ENCODE data around the gene STRN4. TPM values are rescaled to one million over a fixed set of nuclear protein-coding genes. Genes with fewer than 3 reads are reported as not detected.

The STRN4 gene
- polyA plus RNA-seq, 3 donors from 2014 or later: 8.8 to 26.8 (median 10.8) TPM

DNA sequence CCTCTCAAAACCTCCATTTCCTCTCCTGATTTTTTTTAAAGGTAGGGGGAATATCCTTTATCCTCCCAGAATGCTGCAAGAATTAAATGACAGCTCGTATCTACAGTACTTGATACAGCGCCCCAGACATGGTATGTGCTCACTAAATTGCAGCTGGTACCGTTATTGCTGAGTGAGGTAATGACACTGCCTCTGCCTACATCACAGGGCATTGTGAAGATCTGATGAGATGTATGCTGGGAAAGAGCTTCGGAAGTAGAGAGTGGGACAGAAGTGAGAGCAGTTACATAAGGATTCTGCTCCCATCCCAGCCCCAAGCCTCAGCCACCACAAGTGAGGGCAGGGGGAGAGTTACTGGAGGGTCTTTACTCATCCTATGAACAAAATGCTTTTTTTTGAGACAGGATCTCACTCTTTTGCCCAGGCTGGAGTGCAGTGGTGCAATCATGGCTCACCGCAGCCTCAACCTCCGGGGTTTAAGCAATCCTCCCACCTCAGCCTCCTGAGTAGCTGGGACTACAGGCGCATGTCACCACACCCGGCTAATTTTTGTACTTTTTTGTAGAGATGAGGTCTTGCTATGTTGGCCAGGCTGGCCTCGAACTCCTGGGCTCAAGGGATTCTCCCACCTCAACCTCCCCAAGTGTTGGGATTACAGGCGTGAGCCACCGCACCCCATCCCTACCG lies 2.1 kb downstream of the STRN4 start:
- Mint-ChIP-seq H3K4me3 (peak overlapping the region; percentile 81 to 92 (median 89)), H3K4me1 (peaks cover 54 to 64% of the 10 kb centered on the region in 2 donors), H3K27me3 (ENCODE audit: low read depth in 3 of 3) (peaks cover 8 to 17% (median 13%) of the 10 kb centered on the region in 3 donors), H3K27ac (peak overlapping the region in 2 of 6 donors; percentile 53 to 88), H3K36me3 (no peaks in the 10 kb centered on the region), H3K9me3 (no peaks in the 10 kb centered on the region)
- DNase-seq: no peak

DNA sequence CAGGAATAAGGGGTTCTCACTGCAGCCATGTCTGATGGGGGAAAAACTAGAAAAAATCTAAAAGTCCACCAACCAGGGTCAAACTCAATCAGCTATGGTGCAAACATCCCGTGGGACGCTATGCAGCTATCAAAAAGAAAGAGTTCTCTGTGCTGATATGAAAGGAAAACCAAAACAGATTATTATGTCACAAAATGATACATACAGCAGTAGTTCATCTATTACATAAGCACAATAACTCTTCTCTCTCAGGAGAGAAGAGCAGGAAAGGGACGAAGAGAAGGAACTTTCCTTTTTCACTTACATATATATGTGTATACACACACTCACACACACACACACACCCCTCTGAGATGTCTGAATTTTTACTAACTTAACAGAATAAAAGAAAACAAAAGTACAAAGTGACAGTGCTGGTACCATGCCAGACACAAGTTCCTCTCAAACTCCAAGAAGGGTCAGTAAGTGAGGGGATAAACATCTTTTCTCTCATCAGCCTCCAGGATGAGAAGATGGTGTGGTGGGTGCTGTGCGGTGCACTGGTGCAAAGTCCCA lies 3.2 kb downstream of the STRN4 start:
- H3K9me3 Mint-ChIP-seq: no peaks in the 10 kb centered on the region
- peak overlapping the region; percentile 4 to 36 (median 30) for H3K4me3 Mint-ChIP-seq
- no peak for DNase-seq
- H3K36me3 Mint-ChIP-seq: no peaks in the 10 kb centered on the region
- peak overlapping the region in 2 of 6 donors; percentile 21 to 49 for H3K27ac Mint-ChIP-seq
- H3K27me3 Mint-ChIP-seq (ENCODE audit: low read depth in 3 of 3): peaks cover 8 to 12% (median 11%) of the 10 kb centered on the region in 3 donors
- H3K4me1 Mint-ChIP-seq: peaks cover 52 to 64% of the 10 kb centered on the region in 2 donors

DNA sequence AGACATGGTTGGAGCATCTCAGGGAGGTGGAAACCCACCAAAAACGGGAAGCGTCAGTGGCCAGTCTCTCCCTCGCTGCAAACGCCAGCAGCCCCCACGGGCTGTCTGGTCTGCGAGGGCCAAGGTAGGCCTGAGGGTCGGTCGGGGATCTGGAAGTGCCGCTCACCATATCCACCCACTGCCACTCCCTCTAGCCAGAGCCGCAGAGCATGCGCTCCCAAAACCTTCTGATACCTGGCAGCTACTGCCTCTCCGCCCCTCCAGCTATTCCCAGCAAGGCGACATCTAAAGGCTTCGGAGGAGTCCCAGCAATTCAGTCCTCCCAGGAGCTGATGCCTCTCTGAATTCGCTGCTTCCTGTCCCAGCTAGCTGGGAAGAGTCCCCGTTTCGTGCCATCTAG lies 4.8 kb downstream of the STRN4 start:
- H3K27me3 Mint-ChIP-seq (ENCODE audit: low read depth in 3 of 3): peaks cover 0 to 9% (median 2%) of the 10 kb centered on the region in 3 donors
- H3K9me3 Mint-ChIP-seq: no peaks in the 10 kb centered on the region
- H3K4me3 Mint-ChIP-seq: no peak overlapping the region
- H3K4me1 Mint-ChIP-seq: peaks cover 47 to 59% of the 10 kb centered on the region in 2 donors
- no peak overlapping the region for H3K27ac Mint-ChIP-seq
- no peaks in the 10 kb centered on the region for H3K36me3 Mint-ChIP-seq
- DNase-seq: no peak

DNA sequence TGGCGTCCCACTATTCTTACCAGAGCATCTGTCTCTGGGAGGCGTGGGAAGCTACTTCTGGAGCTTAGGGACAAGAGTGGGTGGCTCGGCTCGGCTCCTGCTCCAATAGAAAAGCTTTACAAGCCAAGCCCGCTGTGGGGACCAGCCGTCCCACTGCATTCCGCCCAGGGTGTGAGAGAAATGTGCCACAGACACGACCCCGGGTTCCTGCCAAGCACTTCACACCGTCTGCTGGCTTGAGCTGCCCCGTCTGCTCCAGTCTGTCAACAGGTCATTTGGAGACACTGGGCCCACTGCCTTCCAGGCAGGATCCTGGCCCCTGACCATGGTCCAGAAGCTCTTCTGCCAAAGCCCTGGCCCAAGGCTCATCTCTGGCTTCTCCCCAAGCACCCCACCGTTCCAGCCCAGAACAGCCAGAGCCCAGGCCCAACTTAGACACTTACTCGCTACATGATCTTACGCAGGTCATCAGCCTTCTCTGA lies 6.9 kb downstream of the STRN4 start:
- Mint-ChIP-seq H3K36me3 (peaks cover 0 to 1% (median 1%) of the 10 kb centered on the region in 3 donors), H3K27ac (peak overlapping the region in 1 of 6 donors; percentile 45), H3K4me1 (peaks cover 34 to 48% of the 10 kb centered on the region in 2 donors), H3K4me3 (no peak overlapping the region), H3K27me3 (ENCODE audit: low read depth in 3 of 3) (peaks cover 0 to 3% (median 0%) of the 10 kb centered on the region in 3 donors), H3K9me3 (no peaks in the 10 kb centered on the region)
- DNase-seq: no peak

DNA sequence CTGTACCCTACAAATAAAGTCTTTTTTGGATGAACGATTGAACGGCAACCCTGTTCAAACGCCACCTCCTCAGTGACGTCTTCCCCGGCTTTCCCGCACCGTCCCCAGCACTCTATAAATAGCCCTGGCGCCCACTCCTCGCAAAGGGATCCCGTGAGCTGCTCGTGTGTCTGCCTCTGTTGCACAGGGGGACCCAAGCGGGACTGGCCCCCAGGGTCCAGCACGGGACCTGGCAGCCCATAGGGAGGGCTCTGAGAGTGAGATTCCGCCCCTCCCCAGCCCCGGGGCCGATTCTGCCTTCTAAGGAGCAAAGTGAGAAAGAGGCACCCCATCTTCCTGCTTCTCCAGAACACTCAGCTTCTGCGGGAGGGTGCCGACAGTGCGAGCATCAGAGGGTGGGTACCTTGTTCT lies 8.5 kb downstream of the STRN4 start:
- peaks cover 0 to 11% (median 7%) of the 10 kb centered on the region in 3 donors for H3K36me3 Mint-ChIP-seq

DNA sequence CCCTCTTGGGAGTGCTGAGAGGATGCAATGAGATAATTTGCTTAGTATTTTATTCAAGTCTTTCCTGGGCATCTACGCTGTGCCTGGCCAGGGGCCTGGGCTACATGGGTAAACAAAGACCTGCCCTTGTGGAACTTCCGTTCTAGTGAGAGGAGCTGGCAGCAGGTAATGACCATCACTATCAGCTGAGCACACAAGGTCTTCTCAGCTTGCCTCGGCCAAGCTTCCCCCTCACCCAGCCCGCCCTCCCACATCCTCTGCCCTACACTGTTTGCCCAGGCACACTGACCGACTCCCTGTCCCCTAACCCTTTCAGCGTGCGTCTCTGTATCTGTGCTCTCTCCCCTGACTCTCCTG lies 9.0 kb downstream of the STRN4 start:
- Mint-ChIP-seq H3K27me3 (ENCODE audit: low read depth in 3 of 3) (no peaks in the 10 kb centered on the region), H3K36me3 (peaks cover 0 to 11% (median 7%) of the 10 kb centered on the region in 3 donors), H3K4me3 (no peak overlapping the region), H3K9me3 (no peaks in the 10 kb centered on the region), H3K4me1 (peaks cover 20 to 28% of the 10 kb centered on the region in 2 donors), H3K27ac (no peak overlapping the region)
- no peak for DNase-seq

More for the DNA sequence above, 8.5 kb downstream of the STRN4 start:
- Mint-ChIP-seq H3K9me3 (no peaks in the 10 kb centered on the region), H3K27me3 (ENCODE audit: low read depth in 3 of 3) (no peaks in the 10 kb centered on the region), H3K4me1 (peaks cover 23 to 33% of the 10 kb centered on the region in 2 donors), H3K27ac (peak overlapping the region in 1 of 6 donors; percentile 55), H3K4me3 (no peak overlapping the region)
- DNase-seq: no peak

DNA sequence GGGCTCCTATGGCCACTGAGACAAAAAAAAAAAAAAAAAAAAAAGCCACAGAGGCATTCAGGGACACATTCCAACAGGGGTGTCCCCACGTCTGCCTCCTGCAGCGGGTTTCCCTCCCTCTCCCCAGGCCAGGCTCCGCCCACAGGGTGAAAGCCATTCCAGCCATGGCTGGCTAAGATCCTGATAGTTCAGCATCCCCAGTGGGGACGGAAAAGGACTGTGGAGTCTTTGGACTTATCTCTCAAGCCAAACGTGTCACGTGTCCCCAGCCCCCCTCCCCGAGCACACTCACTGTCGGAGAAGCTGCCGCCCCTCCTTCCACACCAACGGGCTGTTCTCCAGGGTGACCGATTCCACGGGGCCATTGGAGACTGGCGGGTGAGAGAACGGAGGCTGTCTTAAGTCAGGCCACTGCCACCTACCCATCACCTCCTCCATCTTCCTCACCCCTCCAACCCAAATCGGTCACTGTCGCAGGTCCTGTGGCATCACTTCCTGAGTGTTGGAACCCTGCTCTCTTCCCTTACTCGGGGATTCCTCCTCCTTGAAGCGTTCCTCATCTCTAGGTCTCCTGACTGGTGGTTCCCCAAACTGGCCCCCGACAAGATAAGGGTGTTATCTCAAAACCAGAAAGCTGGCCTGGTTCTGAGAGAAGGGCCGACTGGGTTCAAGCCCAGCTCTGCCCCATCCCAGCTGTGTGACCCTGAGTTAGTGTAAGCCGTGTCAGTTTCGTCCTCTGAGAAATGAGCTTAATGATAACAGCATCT lies 9.5 kb downstream of the STRN4 start:
- H3K27me3 Mint-ChIP-seq (ENCODE audit: low read depth in 3 of 3): peaks cover 0 to 2% (median 1%) of the 10 kb centered on the region in 3 donors
- H3K27ac Mint-ChIP-seq: no peak overlapping the region
- no peak overlapping the region for H3K4me3 Mint-ChIP-seq
- no peaks in the 10 kb centered on the region for H3K9me3 Mint-ChIP-seq
- H3K36me3 Mint-ChIP-seq: peaks cover 0 to 16% (median 10%) of the 10 kb centered on the region in 3 donors
- peaks cover 15 to 23% of the 10 kb centered on the region in 2 donors for H3K4me1 Mint-ChIP-seq
- no peak for DNase-seq

DNA sequence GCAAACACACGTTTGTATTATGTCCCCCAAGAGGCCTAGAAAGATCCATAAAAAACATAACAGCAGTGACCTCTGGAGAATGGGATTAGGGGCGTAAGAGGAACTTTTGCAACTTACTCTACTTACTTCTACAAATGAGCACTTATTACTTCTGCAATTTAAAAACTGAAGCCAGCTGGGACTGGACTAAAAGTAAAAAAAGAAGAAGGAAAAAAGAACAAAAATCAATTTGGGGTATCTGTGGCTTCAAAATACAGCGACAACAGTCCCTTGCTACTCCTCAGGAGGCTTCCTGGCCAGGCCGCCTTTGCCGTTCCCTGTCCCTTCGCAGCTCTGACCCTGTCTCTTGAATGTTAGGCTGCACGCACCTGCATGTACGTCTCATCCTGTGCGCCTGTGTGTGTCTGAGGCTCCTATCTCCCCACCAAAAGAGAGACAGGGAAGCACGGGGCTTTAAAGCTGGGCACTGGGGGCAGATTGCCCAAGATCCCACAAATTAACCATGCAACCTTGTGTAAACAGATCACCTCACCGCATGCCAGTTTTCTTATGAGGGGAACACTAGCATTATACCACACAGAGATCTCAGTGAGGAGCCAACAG lies 12.5 kb downstream of the STRN4 start:
- Mint-ChIP-seq H3K4me3 (no peak overlapping the region), H3K36me3 (peaks cover 2 to 28% (median 13%) of the 10 kb centered on the region in 3 donors)

DNA sequence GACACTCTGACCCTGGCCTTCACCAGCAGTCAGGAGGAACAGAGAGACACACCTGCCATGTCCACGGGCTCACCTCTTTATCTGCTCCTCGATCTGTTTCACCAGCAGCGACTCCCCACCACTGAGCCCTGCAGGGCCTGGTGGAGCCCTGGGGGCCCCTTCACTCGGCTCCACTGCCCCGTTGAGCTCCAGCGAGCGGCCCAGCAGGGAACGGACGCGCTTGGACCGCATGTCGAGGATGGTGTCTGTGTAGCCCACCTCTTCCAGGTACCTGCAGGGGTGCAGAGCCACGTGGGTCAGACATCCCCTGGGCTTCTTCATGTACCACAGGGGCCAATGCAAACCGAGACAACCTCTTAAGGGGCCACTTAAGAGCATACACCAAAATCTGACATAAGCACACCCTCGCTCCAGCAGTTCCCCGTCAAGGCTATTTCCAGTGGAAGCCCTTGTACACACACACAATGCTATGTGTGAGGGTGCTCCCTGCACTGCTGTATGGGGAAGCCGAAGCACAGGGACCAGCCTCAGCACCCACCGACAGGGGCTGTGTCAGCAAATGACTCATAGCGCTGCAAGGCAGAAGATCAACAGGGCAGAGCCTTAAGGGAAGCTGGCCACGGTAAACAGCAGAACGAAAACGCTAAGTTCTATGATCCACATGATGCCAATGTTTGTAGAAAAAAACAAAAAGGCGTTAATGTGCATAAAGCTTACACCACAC lies 13.1 kb downstream of the STRN4 start:
- H3K36me3 Mint-ChIP-seq: peaks cover 4 to 31% (median 16%) of the 10 kb centered on the region in 3 donors
- H3K9me3 Mint-ChIP-seq: no peaks in the 10 kb centered on the region
- DNase-seq: no peak
- H3K27ac Mint-ChIP-seq: peak overlapping the region in 1 of 6 donors; percentile 58
- no peak overlapping the region for H3K4me3 Mint-ChIP-seq
- peaks cover 8 to 14% of the 10 kb centered on the region in 2 donors for H3K4me1 Mint-ChIP-seq
- peaks cover 0 to 6% (median 5%) of the 10 kb centered on the region in 3 donors for H3K27me3 Mint-ChIP-seq (ENCODE audit: low read depth in 3 of 3)

More for the DNA sequence above, 12.5 kb downstream of the STRN4 start:
- no peaks in the 10 kb centered on the region for H3K9me3 Mint-ChIP-seq
- DNase-seq: no peak
- H3K4me1 Mint-ChIP-seq: peaks cover 4 to 12% of the 10 kb centered on the region in 2 donors
- H3K27me3 Mint-ChIP-seq (ENCODE audit: low read depth in 3 of 3): peaks cover 0 to 6% (median 5%) of the 10 kb centered on the region in 3 donors
- no peak overlapping the region for H3K27ac Mint-ChIP-seq

DNA sequence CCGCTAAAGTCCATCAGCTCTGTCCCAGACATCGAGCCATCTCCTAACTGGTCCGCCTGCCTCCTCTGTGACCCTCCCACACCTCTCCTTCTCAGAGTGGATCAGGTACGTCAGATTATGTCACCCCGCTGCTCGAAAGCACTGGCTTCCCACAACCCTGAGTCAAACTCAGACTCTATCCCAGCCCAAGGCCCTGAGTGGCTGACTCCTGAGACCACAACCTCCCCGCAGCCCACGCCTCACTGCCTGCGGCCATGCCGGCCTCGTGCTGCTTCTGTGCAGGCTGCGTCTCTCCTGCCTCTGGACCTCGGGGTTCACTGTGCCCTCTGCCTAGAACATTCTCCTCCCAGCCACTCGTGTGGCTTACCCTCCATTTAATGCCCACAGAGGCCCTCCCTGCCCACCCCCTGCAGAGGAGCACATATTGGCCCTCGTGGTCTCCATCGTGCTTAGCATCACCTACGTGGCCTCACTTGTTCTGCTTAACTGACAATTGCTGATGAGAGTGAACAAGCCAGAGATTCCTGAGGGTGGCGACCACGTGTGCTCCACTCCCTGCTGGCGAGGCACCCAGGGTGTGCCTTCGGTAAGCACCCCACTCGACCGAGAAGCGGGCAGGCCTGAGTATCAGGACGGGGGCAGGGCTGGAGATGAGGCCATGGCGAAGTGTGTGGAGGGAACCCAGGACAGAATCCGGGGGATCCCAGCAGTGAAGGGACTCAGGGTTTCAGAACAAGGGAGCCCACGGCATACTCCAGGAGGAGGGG lies 13.9 kb downstream of the STRN4 start:
- Mint-ChIP-seq H3K9me3 (no peaks in the 10 kb centered on the region), H3K4me3 (no peak overlapping the region), H3K27ac (peak overlapping the region in 2 of 6 donors; percentile 27 to 64), H3K36me3 (peaks cover 4 to 31% (median 16%) of the 10 kb centered on the region in 3 donors), H3K27me3 (ENCODE audit: low read depth in 3 of 3) (peaks cover 0 to 6% (median 5%) of the 10 kb centered on the region in 3 donors), H3K4me1 (peaks cover 8 to 14% of the 10 kb centered on the region in 2 donors)
- DNase-seq: no peak

DNA sequence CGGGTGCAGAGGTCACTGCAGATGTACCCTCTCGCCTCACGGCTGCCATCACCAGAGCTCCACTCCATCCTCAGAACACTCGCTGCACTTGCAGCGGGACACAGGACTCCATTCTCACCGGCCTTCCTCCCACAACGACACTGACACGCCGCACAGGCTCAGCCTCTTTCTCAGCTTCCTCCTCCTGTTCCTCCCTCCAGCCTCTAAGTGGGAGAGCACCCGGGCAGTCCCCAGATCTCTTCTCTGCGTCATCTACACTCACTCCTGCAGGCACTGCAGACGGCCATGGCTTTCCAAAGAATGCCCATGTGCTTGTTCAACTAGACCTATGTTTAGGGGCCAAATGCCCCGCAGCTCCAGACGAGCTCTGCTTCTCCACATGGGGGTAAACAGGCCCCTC lies 14.7 kb downstream of the STRN4 start:
- no peak overlapping the region for H3K4me3 Mint-ChIP-seq
- no peak for DNase-seq
- peaks cover 8 to 14% of the 10 kb centered on the region in 2 donors for H3K4me1 Mint-ChIP-seq
- H3K36me3 Mint-ChIP-seq: peaks cover 4 to 35% (median 16%) of the 10 kb centered on the region in 3 donors
- no peaks in the 10 kb centered on the region for H3K9me3 Mint-ChIP-seq
- H3K27ac Mint-ChIP-seq: peak overlapping the region in 4 of 6 donors; percentile 8 to 60 (median 24)
- H3K27me3 Mint-ChIP-seq (ENCODE audit: low read depth in 3 of 3): peaks cover 0 to 6% (median 5%) of the 10 kb centered on the region in 3 donors

DNA sequence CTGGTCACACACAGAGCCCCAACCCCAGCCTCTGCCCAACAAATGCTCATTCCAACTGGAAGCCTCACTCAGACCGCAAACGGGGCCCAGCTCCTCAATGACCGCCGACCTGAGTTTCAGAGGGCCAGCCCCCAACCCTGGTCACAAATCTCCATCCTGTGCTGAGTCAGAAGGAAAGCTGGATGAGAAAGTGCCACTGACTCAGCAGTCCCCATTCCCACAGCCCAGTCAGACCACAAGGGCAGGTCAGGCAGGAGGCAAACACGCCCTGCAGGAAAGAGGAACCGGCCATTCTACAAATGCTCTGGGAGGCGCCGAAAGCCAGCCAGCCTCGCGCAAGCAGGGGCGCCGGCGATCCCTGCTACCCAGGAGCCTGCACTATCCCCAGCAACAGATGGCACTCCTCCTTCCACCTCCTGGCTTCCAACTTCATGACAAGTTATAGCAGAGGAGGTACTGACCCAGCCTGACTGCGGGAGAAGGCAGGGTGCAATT lies 15.2 kb downstream of the STRN4 start:
- Mint-ChIP-seq H3K4me1 (peaks cover 8 to 14% of the 10 kb centered on the region in 2 donors), H3K27ac (peak overlapping the region in 3 of 6 donors; percentile 21 to 69 (median 27)), H3K27me3 (ENCODE audit: low read depth in 3 of 3) (peaks cover 0 to 9% (median 5%) of the 10 kb centered on the region in 3 donors), H3K9me3 (no peaks in the 10 kb centered on the region), H3K4me3 (no peak overlapping the region), H3K36me3 (peaks cover 4 to 40% (median 19%) of the 10 kb centered on the region in 3 donors)
- DNase-seq: no peak

Data from immature natural killer cell (primary cell).